ENCODE data around the gene GNB3. TPM values are rescaled to one million over a fixed set of nuclear protein-coding genes. Genes with fewer than 3 reads are reported as not detected.
A peak's percentile ranks its signal among the peaks of the same experiment; 100 is the strongest.
"Not testable (repeated sequence)": the region's sequence is repeated elsewhere in the genome, so short reads cannot be mapped to it uniquely, and the experiment has no call there.

Gene GNB3
- polyA plus RNA-seq, 2 donors, result 1.1 to 1.3 TPM

DNA sequence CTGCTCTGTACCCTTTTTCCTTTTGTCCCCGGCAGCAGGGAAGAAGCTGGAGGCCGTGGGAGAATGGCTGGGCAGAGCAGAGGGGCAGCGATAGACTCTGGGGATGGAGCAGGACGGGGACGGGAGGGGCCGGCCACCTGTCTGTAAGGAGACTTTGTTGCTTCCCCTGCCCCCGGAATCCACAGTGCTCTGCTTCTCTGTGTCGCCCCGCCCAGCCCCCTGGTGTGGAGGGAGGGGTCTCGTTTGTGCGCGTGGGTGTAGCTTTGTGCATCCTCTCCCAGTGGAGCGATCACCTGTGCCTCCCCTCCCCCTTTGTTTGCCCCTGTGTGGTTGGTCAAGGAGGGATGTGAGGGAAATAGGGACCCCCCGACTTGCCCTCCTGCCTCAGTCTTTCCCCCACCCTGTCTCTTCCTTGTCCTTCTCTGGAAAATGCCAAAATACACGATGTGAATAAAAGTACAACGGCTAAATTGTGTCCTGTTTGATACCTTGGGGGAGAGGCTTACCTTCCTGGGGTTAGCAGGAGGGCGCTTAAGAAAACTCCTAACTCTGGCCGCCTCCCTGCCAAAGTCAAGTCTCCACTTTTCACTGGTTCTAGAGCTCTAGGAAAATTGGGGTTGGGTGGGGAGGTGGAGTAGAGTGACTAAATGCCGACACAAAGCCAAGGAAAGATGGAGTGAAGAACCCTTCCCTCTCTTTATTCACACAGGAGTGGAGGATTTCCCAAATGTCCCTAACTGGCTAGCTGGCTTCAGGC lies 25.6 kb downstream of the GNB3 start:
- Histone ChIP-seq H3K27ac (ENCODE audit: low read depth in 2 of 2, low read length in 1 of 2) (peak overlapping the region; percentile 91 to 92), H3K4me1 (ENCODE audit: control insufficient read depth in 2 of 2, insufficient read depth in 2 of 2, low read length in 1 of 2) (peaks cover 3 to 22% of the 10 kb centered on the region in 2 donors), H3K4me3 (ENCODE audit: low read depth in 1 of 2, low read length in 2 of 2) (peak overlapping the region in 1 of 2 donors; percentile 45), H3K27me3 (ENCODE audit: control insufficient read depth in 1 of 2, insufficient read depth in 2 of 2, low read length in 2 of 2) (no peaks in the 10 kb centered on the region), H3K9me3 (ENCODE audit: control insufficient read depth in 2 of 2, insufficient read depth in 1 of 2, low read depth in 1 of 2, low read length in 1 of 2) (no peaks in the 10 kb centered on the region), H3K36me3 (ENCODE audit: control insufficient read depth in 2 of 2, insufficient read depth in 2 of 2, low read length in 1 of 2) (peaks cover 16 to 43% of the 10 kb centered on the region in 2 donors)
- 70% methylated on average over 17 to 19 of the region's 19 CpGs for WGBS, 2 donors

DNA sequence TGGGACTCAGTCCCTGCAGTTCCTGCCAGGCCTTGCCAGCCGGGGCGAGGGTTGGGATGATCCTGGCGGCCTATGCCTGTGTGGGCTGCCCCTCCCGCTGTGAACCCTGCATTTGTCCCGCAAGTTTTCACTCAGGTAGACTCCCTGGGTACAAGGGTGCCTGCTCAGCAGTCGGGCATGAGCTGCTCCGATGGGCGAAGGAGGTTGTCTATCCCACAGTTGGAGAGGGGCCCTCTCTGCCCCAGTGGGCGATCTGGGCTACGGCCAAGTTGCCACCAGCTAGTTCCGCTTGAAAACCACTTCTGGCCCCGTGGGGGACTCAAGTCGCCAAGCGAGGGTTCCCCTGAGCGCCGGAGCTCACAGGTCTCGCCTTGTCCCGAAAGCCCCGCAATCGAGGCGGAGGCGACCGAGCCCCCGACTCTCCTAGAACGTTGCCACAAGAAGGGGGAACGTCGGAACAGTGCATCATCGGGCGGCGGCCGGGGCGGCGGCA lies 26.2 kb downstream of the GNB3 start:
- H3K4me3 ChIP-seq (ENCODE audit: low read depth in 1 of 2, low read length in 2 of 2), result peak overlapping the region; percentile 45 to 84
- H3K27ac ChIP-seq (ENCODE audit: low read depth in 2 of 2, low read length in 1 of 2), result peak overlapping the region; percentile 91 to 92
- 1 to 2% methylated on average over 33 of the region's 33 CpGs for WGBS, 2 donors

DNA sequence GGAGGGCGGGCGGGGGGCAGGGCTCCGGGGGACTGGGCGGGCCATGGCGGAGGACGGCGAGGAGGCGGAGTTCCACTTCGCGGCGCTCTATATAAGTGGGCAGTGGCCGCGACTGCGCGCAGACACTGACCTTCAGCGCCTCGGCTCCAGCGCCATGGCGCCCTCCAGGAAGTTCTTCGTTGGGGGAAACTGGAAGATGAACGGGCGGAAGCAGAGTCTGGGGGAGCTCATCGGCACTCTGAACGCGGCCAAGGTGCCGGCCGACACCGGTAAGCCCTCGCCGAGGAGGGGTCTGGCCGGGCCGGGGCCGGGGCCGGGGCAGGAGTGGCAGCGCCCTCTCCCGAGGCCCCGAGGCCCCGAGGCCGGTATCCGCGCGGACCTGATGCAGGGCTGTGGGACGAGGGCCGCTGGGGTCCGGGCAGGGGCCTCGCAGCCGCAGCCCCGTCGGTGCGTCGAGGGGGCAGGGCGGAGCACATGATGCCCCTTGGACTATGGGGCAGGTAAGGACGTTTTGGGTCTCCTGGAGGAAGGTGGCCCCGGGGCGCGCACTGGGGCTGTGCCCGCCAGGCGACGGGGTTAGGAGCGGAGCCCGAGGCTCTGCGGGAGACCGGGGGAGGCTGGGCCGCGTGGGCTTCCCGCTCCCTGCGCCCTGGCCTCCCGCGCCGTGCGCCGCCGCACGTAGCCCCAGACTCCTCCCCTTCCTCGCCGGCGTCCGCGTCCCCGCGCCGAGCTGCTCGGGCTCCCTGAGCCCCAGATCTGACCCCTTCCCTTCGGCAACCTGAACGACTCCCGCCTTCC lies 26.9 kb downstream of the GNB3 start, which contains the start of gene TPI1:
Gene TPI1 (plus strand): TSS at position 119 of the 798 bp plus-strand sequence. CDS start 36 bp downstream, at position 155.
- Histone ChIP-seq H3K27me3 (ENCODE audit: control insufficient read depth in 1 of 2, insufficient read depth in 2 of 2, low read length in 2 of 2) (no peaks in the 10 kb centered on the region), H3K27ac (ENCODE audit: low read depth in 2 of 2, low read length in 1 of 2) (peak within 1 kb of the TSS; percentile 93 to 95), H3K4me1 (ENCODE audit: control insufficient read depth in 2 of 2, insufficient read depth in 2 of 2, low read length in 1 of 2) (peaks cover 3 to 29% of the 10 kb centered on the region in 2 donors), H3K4me3 (ENCODE audit: low read depth in 1 of 2, low read length in 2 of 2) (peak within 1 kb of the TSS; percentile 84 to 96), H3K9me3 (ENCODE audit: control insufficient read depth in 2 of 2, insufficient read depth in 1 of 2, low read depth in 1 of 2, low read length in 1 of 2) (no peaks in the 10 kb centered on the region), H3K36me3 (ENCODE audit: control insufficient read depth in 2 of 2, insufficient read depth in 2 of 2, low read length in 1 of 2) (peaks cover 8 to 42% of the 10 kb centered on the region in 2 donors)
- 0% methylated on average over 63 to 86 of the region's 86 CpGs for WGBS, 2 donors

More for the DNA sequence above, 26.2 kb downstream of the GNB3 start:
- no peaks in the 10 kb centered on the region for H3K27me3 ChIP-seq (ENCODE audit: control insufficient read depth in 1 of 2, insufficient read depth in 2 of 2, low read length in 2 of 2)
- H3K36me3 ChIP-seq (ENCODE audit: control insufficient read depth in 2 of 2, insufficient read depth in 2 of 2, low read length in 1 of 2), result peaks cover 11 to 42% of the 10 kb centered on the region in 2 donors
- no peaks in the 10 kb centered on the region for H3K9me3 ChIP-seq (ENCODE audit: control insufficient read depth in 2 of 2, insufficient read depth in 1 of 2, low read depth in 1 of 2, low read length in 1 of 2)
- peaks cover 3 to 26% of the 10 kb centered on the region in 2 donors for H3K4me1 ChIP-seq (ENCODE audit: control insufficient read depth in 2 of 2, insufficient read depth in 2 of 2, low read length in 1 of 2)

DNA sequence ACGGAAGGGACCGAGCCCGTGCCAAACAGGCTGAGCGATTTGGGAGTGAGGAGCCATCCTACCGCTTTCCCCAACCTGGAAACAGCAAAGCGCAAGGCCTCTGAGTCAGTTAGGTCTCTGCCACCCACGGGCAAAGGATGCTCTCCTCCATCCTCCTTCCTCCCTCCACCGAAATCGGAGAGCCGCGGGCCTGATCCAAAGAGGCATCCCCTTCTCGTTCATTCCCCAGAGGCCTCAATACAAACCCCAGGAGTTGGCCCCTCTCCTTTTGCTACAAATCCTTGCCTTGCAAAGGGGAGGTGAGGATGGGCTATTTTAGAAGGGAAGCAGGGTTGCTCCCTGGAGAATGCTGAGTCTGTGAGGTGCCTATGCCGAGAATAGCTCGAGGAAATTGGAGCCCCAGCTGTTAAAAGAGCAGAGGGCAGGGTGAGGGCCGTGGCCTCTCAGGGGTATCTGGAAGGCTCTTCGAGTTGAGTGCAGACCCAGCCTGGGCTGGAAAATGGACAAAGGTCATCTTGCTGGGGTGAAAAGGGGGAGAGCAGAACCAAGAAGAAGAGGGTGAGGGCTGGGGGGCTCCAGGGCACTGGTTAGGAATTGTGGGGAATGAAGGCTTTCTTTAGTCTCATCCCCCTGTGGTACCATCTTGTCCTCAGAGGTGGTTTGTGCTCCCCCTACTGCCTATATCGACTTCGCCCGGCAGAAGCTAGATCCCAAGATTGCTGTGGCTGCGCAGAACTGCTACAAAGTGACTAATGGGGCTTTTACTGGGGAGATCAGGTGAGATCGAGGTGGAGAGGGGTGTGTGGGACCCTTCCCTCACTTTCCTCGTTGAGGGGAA lies 27.7 kb downstream of the GNB3 start:
- WGBS, 2 donors, result 7 to 10% methylated on average over 22 of the region's 22 CpGs
- Histone ChIP-seq H3K36me3 (ENCODE audit: control insufficient read depth in 2 of 2, insufficient read depth in 2 of 2, low read length in 1 of 2) (peaks cover 8 to 37% of the 10 kb centered on the region in 2 donors), H3K9me3 (ENCODE audit: control insufficient read depth in 2 of 2, insufficient read depth in 1 of 2, low read depth in 1 of 2, low read length in 1 of 2) (no peaks in the 10 kb centered on the region), H3K4me1 (ENCODE audit: control insufficient read depth in 2 of 2, insufficient read depth in 2 of 2, low read length in 1 of 2) (peaks cover 3 to 29% of the 10 kb centered on the region in 2 donors), H3K27ac (ENCODE audit: low read depth in 2 of 2, low read length in 1 of 2) (peak overlapping the region; percentile 93 to 95), H3K27me3 (ENCODE audit: control insufficient read depth in 1 of 2, insufficient read depth in 2 of 2, low read length in 2 of 2) (no peaks in the 10 kb centered on the region), H3K4me3 (ENCODE audit: low read depth in 1 of 2, low read length in 2 of 2) (peak overlapping the region; percentile 84 to 96)

DNA sequence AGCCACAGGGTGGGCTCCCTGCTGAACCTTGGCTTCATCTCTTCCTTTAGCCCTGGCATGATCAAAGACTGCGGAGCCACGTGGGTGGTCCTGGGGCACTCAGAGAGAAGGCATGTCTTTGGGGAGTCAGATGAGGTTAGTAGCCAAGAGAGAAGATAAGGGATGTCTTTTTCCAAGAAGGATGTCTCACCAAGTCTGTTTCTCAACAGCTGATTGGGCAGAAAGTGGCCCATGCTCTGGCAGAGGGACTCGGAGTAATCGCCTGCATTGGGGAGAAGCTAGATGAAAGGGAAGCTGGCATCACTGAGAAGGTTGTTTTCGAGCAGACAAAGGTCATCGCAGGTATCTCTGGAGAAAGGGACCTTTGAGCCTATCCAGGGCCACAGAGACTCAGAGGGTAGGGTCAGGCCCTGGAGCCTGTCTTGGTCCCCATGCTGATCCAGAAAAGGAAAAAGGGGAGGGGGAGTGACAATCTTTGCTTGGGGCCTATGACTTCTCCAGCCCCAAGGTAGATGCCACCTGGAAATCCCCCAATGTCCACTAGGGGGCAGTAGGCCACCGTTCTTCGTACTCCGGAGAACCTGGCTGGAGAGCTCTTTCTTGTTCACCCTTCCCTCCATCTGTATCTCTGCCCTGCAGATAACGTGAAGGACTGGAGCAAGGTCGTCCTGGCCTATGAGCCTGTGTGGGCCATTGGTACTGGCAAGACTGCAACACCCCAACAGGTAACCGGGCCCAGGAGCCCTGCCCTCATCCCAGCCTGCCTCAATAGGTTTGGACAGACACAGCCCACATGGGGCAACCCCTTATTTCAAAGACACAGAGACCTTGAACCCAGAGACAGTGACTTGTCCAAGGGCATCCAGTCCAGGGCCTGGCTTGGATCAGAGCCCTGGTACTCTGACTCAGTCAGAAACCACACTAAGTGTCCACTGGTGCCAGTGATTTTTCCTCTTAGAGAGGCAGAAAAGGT lies 28.6 kb downstream of the GNB3 start:
- no peaks in the 10 kb centered on the region for H3K27me3 ChIP-seq (ENCODE audit: control insufficient read depth in 1 of 2, insufficient read depth in 2 of 2, low read length in 2 of 2)
- 24 to 26% methylated on average over 12 of the region's 12 CpGs for WGBS, 2 donors
- H3K36me3 ChIP-seq (ENCODE audit: control insufficient read depth in 2 of 2, insufficient read depth in 2 of 2, low read length in 1 of 2), result peaks cover 8 to 35% of the 10 kb centered on the region in 2 donors
- peak overlapping the region; percentile 84 to 96 for H3K4me3 ChIP-seq (ENCODE audit: low read depth in 1 of 2, low read length in 2 of 2)
- H3K4me1 ChIP-seq (ENCODE audit: control insufficient read depth in 2 of 2, insufficient read depth in 2 of 2, low read length in 1 of 2), result peaks cover 3 to 33% of the 10 kb centered on the region in 2 donors
- peak overlapping the region in 1 of 2 donors; percentile 51 for H3K27ac ChIP-seq (ENCODE audit: low read depth in 2 of 2, low read length in 1 of 2)
- no peaks in the 10 kb centered on the region for H3K9me3 ChIP-seq (ENCODE audit: control insufficient read depth in 2 of 2, insufficient read depth in 1 of 2, low read depth in 1 of 2, low read length in 1 of 2)

DNA sequence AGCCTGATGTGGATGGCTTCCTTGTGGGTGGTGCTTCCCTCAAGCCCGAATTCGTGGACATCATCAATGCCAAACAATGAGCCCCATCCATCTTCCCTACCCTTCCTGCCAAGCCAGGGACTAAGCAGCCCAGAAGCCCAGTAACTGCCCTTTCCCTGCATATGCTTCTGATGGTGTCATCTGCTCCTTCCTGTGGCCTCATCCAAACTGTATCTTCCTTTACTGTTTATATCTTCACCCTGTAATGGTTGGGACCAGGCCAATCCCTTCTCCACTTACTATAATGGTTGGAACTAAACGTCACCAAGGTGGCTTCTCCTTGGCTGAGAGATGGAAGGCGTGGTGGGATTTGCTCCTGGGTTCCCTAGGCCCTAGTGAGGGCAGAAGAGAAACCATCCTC lies 29.6 kb downstream of the GNB3 start:
- H3K27ac ChIP-seq (ENCODE audit: low read depth in 2 of 2, low read length in 1 of 2), result peak overlapping the region in 1 of 2 donors; percentile 51
- H3K9me3 ChIP-seq (ENCODE audit: control insufficient read depth in 2 of 2, insufficient read depth in 1 of 2, low read depth in 1 of 2, low read length in 1 of 2); H3K27me3 ChIP-seq (ENCODE audit: control insufficient read depth in 1 of 2, insufficient read depth in 2 of 2, low read length in 2 of 2); H3K4me3 ChIP-seq (ENCODE audit: low read depth in 1 of 2, low read length in 2 of 2): not testable (repeated sequence)
- H3K36me3 ChIP-seq (ENCODE audit: control insufficient read depth in 2 of 2, insufficient read depth in 2 of 2, low read length in 1 of 2), result peaks cover 5 to 27% of the 10 kb centered on the region in 2 donors
- 43 to 67% methylated on average over 4 of the region's 4 CpGs for WGBS, 2 donors
- peaks cover 3 to 33% of the 10 kb centered on the region in 2 donors for H3K4me1 ChIP-seq (ENCODE audit: control insufficient read depth in 2 of 2, insufficient read depth in 2 of 2, low read length in 1 of 2)

DNA sequence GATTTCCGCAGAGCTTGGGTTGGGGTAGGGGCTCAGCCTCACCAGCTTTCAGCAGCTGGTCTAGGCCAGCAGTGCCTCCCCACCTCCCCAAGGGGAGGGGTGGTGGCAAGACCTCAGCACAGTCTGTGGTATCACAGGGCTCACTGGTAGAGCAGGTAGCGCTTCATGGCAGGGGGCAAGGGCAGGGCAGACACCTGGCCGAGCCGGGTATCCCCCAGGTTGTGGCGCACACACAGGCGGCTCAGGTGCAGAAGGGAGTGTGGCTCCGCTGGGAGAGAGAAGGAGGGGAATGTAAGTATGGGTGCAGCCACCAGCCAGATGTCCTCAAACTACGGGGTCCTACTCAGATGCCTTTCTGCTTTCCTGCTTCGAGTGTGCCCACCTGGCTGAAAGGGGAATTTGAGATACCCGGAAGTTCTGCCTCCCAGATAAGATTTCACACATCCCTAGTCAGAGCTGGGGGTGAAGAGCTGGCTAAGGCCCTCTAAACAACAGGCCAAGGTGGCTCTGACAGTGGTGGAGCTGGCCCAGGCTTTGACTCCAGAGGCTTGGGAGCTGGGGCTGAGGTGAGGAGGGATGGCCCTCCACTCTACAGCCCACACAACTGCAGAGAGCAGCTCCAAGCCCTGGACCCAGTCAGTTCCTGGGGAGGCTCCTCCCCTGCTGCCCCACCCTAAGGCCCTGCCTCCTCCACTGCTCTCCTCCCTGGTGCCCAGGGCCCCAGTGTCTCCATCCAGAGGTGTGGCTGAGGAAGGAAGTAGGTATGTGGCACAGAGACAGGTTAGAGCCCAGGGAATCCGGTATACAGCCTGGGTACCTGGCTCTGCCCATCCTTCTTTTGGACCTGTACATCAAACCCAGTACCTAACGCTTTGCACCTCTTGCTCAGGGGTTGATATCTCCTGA lies 30.6 kb downstream of the GNB3 start:
- Histone ChIP-seq H3K4me3 (ENCODE audit: low read depth in 1 of 2, low read length in 2 of 2) (no peak overlapping the region), H3K27ac (ENCODE audit: low read depth in 2 of 2, low read length in 1 of 2) (peak overlapping the region; percentile 40 to 97), H3K36me3 (ENCODE audit: control insufficient read depth in 2 of 2, insufficient read depth in 2 of 2, low read length in 1 of 2) (peaks cover 5 to 24% of the 10 kb centered on the region in 2 donors), H3K9me3 (ENCODE audit: control insufficient read depth in 2 of 2, insufficient read depth in 1 of 2, low read depth in 1 of 2, low read length in 1 of 2) (no peaks in the 10 kb centered on the region), H3K4me1 (ENCODE audit: control insufficient read depth in 2 of 2, insufficient read depth in 2 of 2, low read length in 1 of 2) (peaks cover 3 to 33% of the 10 kb centered on the region in 2 donors), H3K27me3 (ENCODE audit: control insufficient read depth in 1 of 2, insufficient read depth in 2 of 2, low read length in 2 of 2) (no peaks in the 10 kb centered on the region)
- WGBS, 2 donors, result 63 to 67% methylated on average over 12 of the region's 12 CpGs

Measured in esophagus (tissue), 2 donors.